ENCODE results near the gene FBLN2. TPM values are rescaled to one million over a fixed set of nuclear protein-coding genes. Genes with fewer than 3 reads are reported as not detected.
"Not testable (repeated sequence)": the region's sequence is repeated elsewhere in the genome, so short reads cannot be mapped to it uniquely, and the experiment has no call there.

The FBLN2 gene
- total RNA-seq, 1 donor from 2014 or later = 236 TPM

DNA sequence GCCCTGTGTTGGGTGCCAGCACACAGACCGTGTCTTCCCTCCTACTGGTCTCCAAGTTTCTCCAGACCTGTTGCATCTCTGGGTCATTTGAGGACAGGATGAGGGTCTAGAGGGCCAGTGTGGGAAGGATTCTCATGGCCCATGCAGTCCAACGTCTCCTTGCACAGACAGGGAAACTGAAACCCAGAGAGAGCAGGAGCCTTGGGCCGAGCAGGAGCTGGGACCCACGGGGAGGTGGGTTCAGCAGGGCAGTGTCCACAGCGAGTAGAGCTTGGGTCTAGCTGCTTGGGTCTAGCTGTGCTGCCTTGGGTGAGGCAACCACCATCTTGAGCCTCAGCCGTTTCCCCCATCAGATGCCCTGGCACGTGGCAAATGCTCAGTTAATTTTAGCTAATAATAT is 36.5 kb upstream of the FBLN2 start:
- ATAC-seq (no peak), DNase-seq (ENCODE audit: low spot score) (no peak)
- intact Hi-C loops (cut with DNase I) = no loop called here

GRCh38 chr3:13513051-13513912 is 35.6 kb upstream of the FBLN2 start:
- ATAC-seq (peak; percentile 60), DNase-seq (ENCODE audit: low spot score) (no peak)
- intact Hi-C loops (cut with DNase I) = no loop called here

- ATAC-seq (no peak), DNase-seq (ENCODE audit: low spot score) (no peak)
- intact Hi-C loops (cut with DNase I) = no loop called here
Measured at GRCh38 chr3:13513913-13514517, 34.9 kb upstream of the FBLN2 start.

GRCh38 chr3:13514639-13515435 is 34.1 kb upstream of the FBLN2 start:
- intact Hi-C loops (cut with DNase I) = no loop called here

DNA sequence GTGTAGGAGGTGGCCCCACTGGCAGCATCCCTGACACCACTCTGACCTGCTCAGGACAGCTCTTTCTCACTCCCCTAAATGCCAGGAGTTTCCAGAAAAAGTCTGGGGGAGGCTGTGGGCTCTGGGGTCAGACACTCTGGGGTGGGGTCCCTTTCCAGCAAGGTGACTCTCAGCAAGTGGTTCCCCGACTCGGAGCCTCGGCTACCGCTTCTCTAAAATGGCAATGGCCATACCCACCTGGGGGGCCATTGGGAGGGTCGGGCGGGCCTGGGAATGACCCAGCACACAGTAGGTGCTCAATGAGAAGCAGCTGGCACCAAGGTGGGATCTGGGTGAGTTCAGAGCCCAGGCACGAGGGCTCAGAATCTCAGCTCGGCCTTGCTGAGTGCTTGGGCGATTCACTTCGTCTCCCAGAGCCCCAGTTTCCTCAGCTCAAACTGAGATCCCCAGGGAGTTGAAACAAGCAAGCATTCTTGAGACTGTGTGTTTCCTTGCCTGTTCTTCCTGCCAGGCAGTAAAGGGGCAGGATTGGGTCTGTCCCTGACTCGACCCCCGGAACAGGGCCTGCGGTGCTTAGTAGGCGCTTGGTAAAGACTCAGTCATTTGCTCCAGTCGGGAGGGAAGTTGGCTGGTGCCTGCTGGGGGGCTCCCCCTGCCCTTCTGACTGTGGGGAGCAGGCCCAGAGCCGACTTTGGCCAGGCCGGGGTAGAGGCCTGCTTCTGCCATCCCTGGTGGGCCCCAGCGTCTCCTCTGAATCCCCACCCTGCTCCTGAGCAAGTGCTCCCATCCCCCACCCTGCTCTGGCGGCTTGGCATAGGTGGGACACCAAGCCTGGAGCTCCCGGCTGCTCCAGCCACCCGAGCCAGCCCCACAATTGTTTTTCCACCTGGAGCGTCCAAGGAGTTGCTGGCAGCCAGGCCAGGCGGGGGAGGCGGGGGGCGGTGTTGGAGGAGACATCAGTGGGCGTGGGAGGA is 32.9 kb upstream of the FBLN2 start:
- peak; percentile 79 for DNase-seq (ENCODE audit: low spot score)
- peak; percentile 41 for ATAC-seq
- intact Hi-C loops (cut with DNase I) = no loop called here

More at GRCh38 chr3:13514639-13515435, 34.1 kb upstream of the FBLN2 start:
- ATAC-seq (no peak), DNase-seq (ENCODE audit: low spot score) (no peak)

GRCh38 chr3:13516760-13517135 is 32.2 kb upstream of the FBLN2 start:
- no peak for ATAC-seq
- intact Hi-C loops (cut with DNase I) = no loop called here

DNA sequence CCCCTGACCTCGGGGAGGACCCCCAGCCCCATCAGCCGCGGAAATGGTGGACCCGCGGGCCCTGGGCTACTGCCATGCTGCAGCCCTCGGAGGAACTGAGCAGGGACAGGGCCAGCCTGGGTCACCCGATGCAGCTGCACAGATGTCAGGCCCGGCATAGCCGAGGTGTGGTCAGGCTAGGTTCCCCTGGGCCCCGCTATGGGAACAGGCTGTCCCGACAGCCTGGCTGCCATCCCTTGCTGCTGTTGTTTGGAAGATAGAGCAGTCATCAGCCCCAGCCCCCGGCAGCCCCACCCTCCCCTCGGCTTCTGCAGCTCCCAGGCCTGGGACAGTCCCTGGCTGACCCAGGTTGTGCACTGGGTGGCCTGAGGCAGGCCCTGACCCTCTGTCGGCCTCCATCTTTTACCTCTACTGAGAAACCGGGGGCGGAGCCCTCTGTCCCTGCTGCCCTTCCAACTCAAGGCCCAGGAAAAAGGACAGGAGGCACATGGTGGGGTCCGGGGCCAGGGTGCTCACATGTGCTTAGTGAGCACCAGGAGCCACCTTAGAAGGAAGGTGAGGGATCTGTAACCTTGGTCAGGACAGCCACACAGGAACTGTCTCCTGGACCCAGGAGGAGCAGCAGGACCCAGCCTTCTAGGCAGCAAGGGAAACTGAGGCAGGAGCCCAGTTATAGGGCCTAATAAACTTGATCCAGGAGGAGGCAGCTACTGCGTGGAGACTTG is 31.5 kb upstream of the FBLN2 start:
- DNase-seq (ENCODE audit: low spot score) = no peak
- peak; percentile 86 for ATAC-seq
- intact Hi-C loops (cut with DNase I) = no loop called here

More at GRCh38 chr3:13516760-13517135, 32.2 kb upstream of the FBLN2 start:
- no peak for DNase-seq (ENCODE audit: low spot score)

DNA sequence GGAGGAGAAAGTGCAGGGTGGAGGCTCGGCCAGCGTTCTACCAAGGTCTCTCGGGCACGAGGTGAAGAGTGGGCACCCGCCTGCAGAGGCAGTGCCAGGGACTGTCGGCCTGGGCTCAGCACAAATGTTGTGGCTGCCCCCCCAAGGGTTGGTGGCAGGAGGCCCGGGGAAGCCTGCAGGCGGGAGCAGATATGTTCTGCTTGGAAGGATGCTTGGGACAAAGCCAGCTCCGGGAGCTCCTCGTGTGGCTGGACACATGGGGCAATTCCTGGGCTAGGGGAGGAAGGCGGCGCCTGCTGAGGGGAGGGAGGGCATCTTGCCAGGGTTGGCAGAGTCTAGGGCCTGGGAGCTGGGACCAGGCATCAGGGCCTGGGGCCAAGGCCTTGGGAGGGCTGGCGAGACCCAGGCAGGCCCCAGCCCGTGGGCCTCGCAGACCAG is 30.4 kb upstream of the FBLN2 start:
- DNase-seq (ENCODE audit: low spot score) (peak; percentile 83), ATAC-seq (peak; percentile 47)
- intact Hi-C loops (cut with DNase I) = no loop called here

GRCh38 chr3:13519006-13519791 is 29.7 kb upstream of the FBLN2 start:
- intact Hi-C loops (cut with DNase I) = no loop called here
- DNase-seq (ENCODE audit: low spot score) (no peak), ATAC-seq (no peak)

GRCh38 chr3:13520326-13520880 is 28.5 kb upstream of the FBLN2 start:
- no peak for ATAC-seq
- no peak for DNase-seq (ENCODE audit: low spot score)
- intact Hi-C loops (cut with DNase I) = no loop called here

- DNase-seq (ENCODE audit: low spot score) = no peak
- ATAC-seq = no peak
- intact Hi-C loops (cut with DNase I) = no loop called here
Measured at GRCh38 chr3:13521309-13521708, 27.6 kb upstream of the FBLN2 start.

- DNase-seq (ENCODE audit: low spot score); intact Hi-C loops (cut with DNase I); ATAC-seq: not testable (repeated sequence)
Measured at GRCh38 chr3:13521749-13522148, 27.2 kb upstream of the FBLN2 start.

- intact Hi-C loops (cut with DNase I) = no loop called here
- no peak for DNase-seq (ENCODE audit: low spot score)
- no peak for ATAC-seq
Measured at GRCh38 chr3:13522236-13522635, 26.7 kb upstream of the FBLN2 start.

DNA sequence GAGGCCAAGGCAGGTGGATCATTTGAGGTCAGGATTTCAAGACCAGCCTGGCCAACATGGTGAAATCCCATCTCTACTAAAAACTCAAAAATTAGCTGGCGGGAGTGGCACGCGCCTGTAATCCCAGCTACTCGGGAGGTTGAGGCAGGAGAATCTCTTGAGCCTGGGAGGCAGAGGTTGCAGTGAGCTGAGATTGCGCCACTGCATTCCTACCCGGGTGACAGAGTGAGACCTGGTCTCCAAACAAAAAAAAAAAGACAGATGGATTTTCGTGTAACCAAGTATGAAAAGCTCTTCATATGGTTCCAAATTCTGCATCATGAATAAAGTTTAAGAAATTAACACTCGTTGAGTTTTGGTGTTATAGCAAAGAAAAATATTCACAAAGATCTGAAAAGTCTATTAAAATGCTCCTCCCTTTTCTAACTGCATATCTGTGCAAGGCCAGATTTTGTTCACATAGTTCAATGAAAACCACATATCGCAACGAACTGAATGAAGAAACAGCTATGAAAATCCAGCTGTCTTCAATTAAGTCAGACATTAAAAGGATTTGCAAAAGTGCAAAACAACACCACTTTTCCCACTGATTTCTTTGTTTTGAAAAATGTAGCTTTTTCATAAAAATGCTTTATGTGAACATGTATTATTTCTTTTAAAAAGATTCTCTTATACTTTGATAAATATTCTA is 23.8 kb upstream of the FBLN2 start:
- ATAC-seq (peak; percentile 73), DNase-seq (ENCODE audit: low spot score) (no peak)
- intact Hi-C loops (cut with DNase I) = no loop called here

DNA sequence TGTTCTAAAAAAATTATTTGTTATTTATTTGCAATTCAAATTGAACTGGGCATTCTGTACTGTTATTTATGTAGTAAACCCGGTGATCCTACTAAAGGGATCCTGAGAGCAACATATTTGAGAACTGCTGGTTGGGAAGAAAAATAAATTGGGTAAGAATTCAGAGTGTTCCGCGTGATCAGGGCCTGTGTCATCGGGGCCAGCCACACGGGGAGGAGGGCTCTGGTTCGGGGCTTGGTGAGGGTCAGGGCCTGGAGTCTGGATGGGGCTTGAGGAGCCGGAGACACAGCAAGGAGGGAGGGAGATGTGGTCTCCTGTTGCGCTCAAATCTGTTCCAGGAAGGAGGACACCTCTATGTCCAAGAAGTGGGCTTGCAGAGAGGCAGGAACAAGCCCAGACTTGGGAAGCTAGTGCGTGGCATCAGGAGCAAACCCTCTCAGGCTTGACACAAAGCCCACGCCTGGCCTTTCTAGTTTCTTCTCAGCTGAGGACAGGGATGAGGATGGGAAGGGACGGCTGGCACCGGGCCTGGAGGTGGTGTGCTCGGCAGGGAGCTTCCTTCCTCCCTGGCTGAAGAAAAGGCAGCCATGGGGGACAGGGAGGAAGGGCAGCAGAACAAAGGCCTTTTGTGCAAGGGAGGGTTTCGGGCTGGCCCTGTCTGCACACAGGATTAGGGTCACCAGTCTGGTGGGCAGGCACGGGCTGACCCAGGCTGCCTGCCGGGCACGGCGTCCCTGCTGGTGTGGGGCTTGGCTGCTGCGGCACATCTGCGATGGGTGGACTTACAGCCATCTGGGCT is 22.9 kb upstream of the FBLN2 start:
- intact Hi-C loops (cut with DNase I) = no loop called here
- ATAC-seq (peak; percentile 82), DNase-seq (ENCODE audit: low spot score) (no peak)

DNA sequence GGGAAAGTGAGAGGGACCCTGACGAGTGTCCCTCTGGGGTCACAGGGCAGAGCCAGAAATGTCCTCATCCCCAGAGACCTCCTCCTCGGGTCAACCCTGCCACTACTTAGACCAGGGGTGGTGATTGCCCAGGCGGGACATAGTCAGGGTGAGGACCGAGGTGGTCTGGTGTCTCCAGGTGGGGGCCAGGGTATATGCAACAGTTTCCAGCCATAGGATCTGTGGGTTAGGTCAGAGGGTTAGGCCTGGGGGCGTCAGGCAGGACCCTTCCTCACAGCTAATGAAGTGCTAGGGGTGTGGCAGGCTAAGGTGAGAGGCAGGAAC is 22.3 kb upstream of the FBLN2 start:
- ATAC-seq = peak; percentile 6
- intact Hi-C loops (cut with DNase I) = no loop called here
- DNase-seq (ENCODE audit: low spot score) = no peak
